Stomach (tissue), 9 donors: ENCODE results near the gene RRP15. TPM values are rescaled to one million over a fixed set of nuclear protein-coding genes. Genes with fewer than 3 reads are reported as not detected.

ENCODE experiments used
- DNase-seq, 2 donors: peaks; one replicate each; pipeline versions ENCODE4 v3.0.0 to v3.0.0-alpha.2; 2013 to 2019
- H3K27ac ChIP-seq, 5 donors: fragments of 200-600 bp in 4 of 5; sonication (generic) in 4 of 5; one replicate each; pipeline ENCODE4 v1.5.1; 2013 to 2019; ENCODE audit warnings: mild to moderate bottlenecking in 1 of 5, moderate library complexity in 1 of 5
- H3K27me3 ChIP-seq, 3 donors: fragments of 200-600 bp; sonication (generic); one replicate each; pipeline ENCODE4 v1.5.1; 2017 to 2019; ENCODE audit warnings: mixed run types in 1 of 3
- H3K36me3 ChIP-seq, 4 donors: fragments of 200-600 bp; sonication (generic); 1 replicate in 3 of 4; 2 replicates in 1 of 4; pipeline ENCODE4 v1.5.1; 2016 to 2019
- H3K4me1 ChIP-seq, 4 donors: fragments of 200-600 bp; sonication (generic); one replicate each; pipeline ENCODE4 v1.5.1; 2016 to 2019
- H3K4me3 ChIP-seq, 4 donors: fragments of 200-600 bp; sonication (generic) in 3 of 4; one replicate each; pipeline ENCODE4 v1.5.1; 2016 to 2019; ENCODE audit warnings: mild to moderate bottlenecking in 1 of 4
- H3K9me3 ChIP-seq, 4 donors: fragments of 200-600 bp; sonication (generic); one replicate each; pipeline ENCODE4 v1.5.1; 2016 to 2019
- EP300 ChIP-seq: sonication (generic); formaldehyde crosslinking; IDR thresholded peaks from one replicate; pipeline ENCODE4 v1.6.1; 2017; ENCODE audit warnings: antibody characterized with exemption
- POLR2A ChIP-seq, 4 donors: fragments of 450-650 bp; IDR thresholded peaks; one replicate each; pipeline ENCODE4 v1.6.1; 2016; ENCODE audit warnings: antibody characterized with exemption in 4 of 4, control low read depth in 2 of 4, mild to moderate bottlenecking in 1 of 4, moderate library complexity in 1 of 4
- POLR2AphosphoS5 ChIP-seq, 3 donors: sonication (generic); formaldehyde crosslinking; IDR thresholded peaks; one replicate each; pipeline ENCODE4 v1.6.1; 2016; ENCODE audit warnings: antibody characterized with exemption in 3 of 3
- WGBS, 5 donors: extraction: QIAGEN DNeasy Blood & Tissue Kit in 3 of 5; methylation state at CpG; one replicate each; pipeline versions ENCODE4 v1.1.5 to v1.1.7; 2013 to 2018; 5-methylcytosine and 5-hydroxymethylcytosine counted together
- intact Hi-C: fragments of 100-400 bp; cut with DNase I; formaldehyde crosslinking; loops from one replicate; pipeline ENCODE4 v1.15.1; 2023; ENCODE audit warnings: low total_unique reads
- polyA plus RNA-seq, 3 donors: library from polyadenylated mRNA; stranded (reverse); fragments of 200-250 nt; gene quantifications; one replicate each; pipeline ENCODE4 v1.2.3, GENCODE V29; 2013
- total RNA-seq, 5 donors: library from RNA; depleted of rRNA; stranded (reverse); fragments of >200 nt; gene quantifications; one replicate each; pipeline versions ENCODE4 v1.1.0 to v1.2.3, GENCODE V29; 2014 to 2016
- TF ChIP-seq, protein P1 (sequence below), 7 experiments: fragments of 450-650 bp in 4 of 7; fragments of 200-600 bp in 3 of 7; sonication (generic) in 3 of 7; IDR thresholded peaks; one replicate each; pipeline ENCODE4 v1.5.1; 2016 to 2019; ENCODE audit warnings: antibody characterized with exemption in 7 of 7, control low read depth in 2 of 7, mild to moderate bottlenecking in 1 of 7
- donor health status: healthy with polysubstance abuse.
- donor health status: Bipolar disorder and iron deficiency.
- donor health status: healthy.

RRP15 gene
- total and polyA plus RNA-seq, 8 donors, result 2.6 to 70.1 (median 8.9) TPM

DNA sequence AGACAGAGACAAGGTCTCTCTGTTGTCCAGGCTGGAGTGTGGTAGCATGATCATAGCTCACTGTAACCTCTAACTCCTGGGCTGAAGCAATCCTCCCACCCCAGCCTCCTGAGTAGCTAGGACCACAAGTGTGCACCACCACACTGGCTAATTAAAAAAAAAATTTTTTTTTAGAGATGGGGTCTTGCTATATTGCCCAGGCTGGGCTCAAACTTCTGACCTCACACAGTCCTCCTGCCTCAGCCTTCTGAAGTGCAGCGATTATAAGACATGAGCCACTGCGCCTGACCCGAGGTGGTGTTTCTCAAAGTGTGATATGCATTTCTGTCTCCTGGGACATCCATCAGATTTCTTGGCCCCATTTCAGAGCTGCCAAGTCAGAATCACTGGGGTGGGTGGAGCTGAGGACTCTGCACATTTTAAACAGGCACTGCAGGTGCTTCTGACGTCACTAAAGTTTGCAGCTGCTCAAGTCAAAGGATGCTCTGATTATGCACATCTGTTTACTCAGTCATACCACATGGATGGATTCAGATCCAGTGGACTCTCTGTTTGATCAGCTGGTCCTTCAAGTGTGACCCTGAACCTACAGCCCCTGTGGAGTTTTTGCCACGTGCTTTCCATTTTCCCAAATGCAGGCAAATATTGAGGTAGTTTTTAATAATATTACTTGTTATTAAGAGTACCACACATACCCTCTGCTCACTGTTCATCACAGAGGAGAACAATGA lies 81.4 kb downstream of the RRP15 start:
- Histone ChIP-seq H3K4me3 (no peak overlapping the region), H3K9me3 (no peaks in the 10 kb centered on the region), H3K27me3 (no peaks in the 10 kb centered on the region), H3K36me3 (no peaks in the 10 kb centered on the region), H3K4me1 (peaks cover 25 to 63% (median 37%) of the 10 kb centered on the region in 4 donors), H3K27ac (peak overlapping the region in 2 of 5 donors; percentile 36 to 52)
- intact Hi-C loops, result no loop called here
- TF ChIP-seq, protein P1, sequence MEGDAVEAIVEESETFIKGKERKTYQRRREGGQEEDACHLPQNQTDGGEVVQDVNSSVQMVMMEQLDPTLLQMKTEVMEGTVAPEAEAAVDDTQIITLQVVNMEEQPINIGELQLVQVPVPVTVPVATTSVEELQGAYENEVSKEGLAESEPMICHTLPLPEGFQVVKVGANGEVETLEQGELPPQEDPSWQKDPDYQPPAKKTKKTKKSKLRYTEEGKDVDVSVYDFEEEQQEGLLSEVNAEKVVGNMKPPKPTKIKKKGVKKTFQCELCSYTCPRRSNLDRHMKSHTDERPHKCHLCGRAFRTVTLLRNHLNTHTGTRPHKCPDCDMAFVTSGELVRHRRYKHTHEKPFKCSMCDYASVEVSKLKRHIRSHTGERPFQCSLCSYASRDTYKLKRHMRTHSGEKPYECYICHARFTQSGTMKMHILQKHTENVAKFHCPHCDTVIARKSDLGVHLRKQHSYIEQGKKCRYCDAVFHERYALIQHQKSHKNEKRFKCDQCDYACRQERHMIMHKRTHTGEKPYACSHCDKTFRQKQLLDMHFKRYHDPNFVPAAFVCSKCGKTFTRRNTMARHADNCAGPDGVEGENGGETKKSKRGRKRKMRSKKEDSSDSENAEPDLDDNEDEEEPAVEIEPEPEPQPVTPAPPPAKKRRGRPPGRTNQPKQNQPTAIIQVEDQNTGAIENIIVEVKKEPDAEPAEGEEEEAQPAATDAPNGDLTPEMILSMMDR (IDR thresholded peaks at IDR 0.05), result no peak
- TF ChIP-seq POLR2AphosphoS5 (IDR thresholded peaks at IDR 0.05), result no peak
- no peak for TF ChIP-seq EP300
- TF ChIP-seq POLR2A (IDR thresholded peaks at IDR 0.05), result no peak
- WGBS, 5 donors, result 54 to 74% (median 67%) methylated on average over 5 of the region's 5 CpGs
- DNase-seq, result no peak

DNA sequence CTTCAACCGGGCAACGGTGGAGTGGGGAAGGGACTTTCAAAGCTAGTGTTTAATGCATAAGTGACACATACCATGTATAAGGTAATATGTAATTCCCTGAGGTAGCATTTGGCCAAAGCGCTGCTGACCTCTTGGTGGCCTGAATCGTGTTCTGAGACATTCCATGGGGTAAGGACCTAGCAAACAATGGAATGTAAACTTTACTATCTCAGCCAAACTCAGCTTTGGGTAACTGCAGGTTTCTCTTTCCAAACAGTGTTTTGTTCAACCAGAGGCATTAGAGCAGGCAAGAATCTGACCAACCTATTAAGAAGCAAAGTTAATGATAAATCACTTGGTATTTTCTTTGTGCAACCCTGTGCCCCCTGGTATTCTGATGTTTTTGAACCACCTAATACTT lies 82.0 kb downstream of the RRP15 start:
- Histone ChIP-seq H3K27ac (peak overlapping the region in 2 of 5 donors; percentile 3 to 29), H3K27me3 (no peaks in the 10 kb centered on the region), H3K4me3 (no peak overlapping the region), H3K36me3 (no peaks in the 10 kb centered on the region), H3K4me1 (peaks cover 25 to 69% (median 43%) of the 10 kb centered on the region in 4 donors), H3K9me3 (no peaks in the 10 kb centered on the region)
- TF ChIP-seq, protein P1 (IDR thresholded peaks at IDR 0.05), result no peak
- TF ChIP-seq POLR2AphosphoS5 (IDR thresholded peaks at IDR 0.05) (peak in 1 of 3 donors; percentile 29), POLR2A (IDR thresholded peaks at IDR 0.05) (no peak), EP300 (no peak)
- intact Hi-C loops, result no loop called here
- no peak for DNase-seq
- WGBS, 5 donors, result 16 to 50% (median 25%) methylated on average over 4 of the region's 4 CpGs

DNA sequence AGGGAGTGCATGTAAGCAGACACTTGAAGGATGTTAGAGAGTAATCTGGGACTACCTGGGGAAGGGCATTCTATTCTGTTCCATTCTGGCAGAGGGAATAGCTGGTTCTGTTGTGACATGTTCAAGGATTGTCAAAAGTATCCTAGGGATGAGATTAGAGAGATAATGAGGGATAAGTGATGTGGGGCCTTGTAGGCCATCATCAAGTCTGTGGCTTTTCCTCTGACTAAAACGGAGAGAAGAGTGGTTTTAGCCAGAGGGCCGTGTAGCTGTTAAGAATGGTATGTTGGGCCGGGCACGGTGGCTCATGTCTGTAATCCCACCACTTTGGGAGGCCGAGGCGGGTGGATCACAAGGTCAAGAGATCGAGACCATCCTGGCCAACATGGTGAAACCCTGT lies 83.6 kb downstream of the RRP15 start:
- Histone ChIP-seq H3K4me1 (peaks cover 25 to 71% (median 45%) of the 10 kb centered on the region in 4 donors), H3K27me3 (no peaks in the 10 kb centered on the region)
- no peak for DNase-seq

DNA sequence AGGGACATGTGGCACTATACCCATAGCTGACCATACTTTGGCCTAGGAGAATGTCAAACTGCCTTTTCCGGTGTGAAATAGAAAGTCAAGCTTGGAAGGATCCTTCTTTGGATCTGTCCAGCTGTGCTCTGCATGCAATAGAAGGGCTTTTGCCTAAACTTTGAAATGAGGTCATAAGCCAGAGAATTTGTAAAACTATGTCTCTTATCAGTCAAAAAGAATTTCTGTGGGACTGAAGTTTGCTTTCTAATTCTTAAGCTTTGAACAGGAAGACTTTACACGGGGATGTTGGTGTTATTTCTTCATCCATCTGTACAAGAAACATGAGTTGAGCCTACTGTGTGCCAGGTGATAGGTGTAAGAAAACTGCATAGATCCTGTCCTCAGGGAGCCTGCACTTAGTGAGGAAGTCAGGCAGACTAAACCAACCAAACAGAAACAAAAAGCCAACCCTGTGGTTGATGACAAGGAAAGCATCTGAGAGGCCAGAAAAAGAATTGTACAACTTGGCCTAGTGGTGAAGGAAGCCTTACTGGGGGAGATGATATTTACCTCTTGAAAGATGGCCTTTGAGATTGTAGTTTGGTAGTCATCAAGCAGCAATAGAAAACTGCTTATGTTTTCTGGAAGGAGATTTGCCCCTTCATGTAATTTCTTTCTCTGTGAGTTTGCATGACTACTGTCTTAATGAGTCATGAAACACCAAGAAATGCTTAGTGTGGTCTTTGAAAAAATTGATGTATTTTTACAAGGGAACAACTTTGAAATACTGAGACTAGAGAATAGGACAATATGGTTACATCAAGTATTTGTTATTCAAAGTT lies 84.8 kb downstream of the RRP15 start:
- Histone ChIP-seq H3K27ac (peak overlapping the region in 2 of 5 donors; percentile 40 to 53), H3K4me3 (no peak overlapping the region), H3K9me3 (no peaks in the 10 kb centered on the region), H3K4me1 (peaks cover 19 to 70% (median 44%) of the 10 kb centered on the region in 4 donors), H3K36me3 (no peaks in the 10 kb centered on the region), H3K27me3 (no peaks in the 10 kb centered on the region)
- 52 to 70% (median 57%) methylated on average over 2 of the region's 2 CpGs for WGBS, 5 donors
- no peak for TF ChIP-seq POLR2AphosphoS5 (IDR thresholded peaks at IDR 0.05)
- TF ChIP-seq EP300, result no peak
- TF ChIP-seq POLR2A (IDR thresholded peaks at IDR 0.05), result no peak
- TF ChIP-seq, protein P1 (IDR thresholded peaks at IDR 0.05), result no peak
- intact Hi-C loops, result no loop called here
- no peak for DNase-seq

More for the DNA sequence above, 83.6 kb downstream of the RRP15 start:
- no peaks in the 10 kb centered on the region for H3K9me3 ChIP-seq
- H3K36me3 ChIP-seq, result no peaks in the 10 kb centered on the region
- TF ChIP-seq, protein P1 (IDR thresholded peaks at IDR 0.05), result no peak
- TF ChIP-seq POLR2A (IDR thresholded peaks at IDR 0.05), result no peak
- no peak for TF ChIP-seq POLR2AphosphoS5 (IDR thresholded peaks at IDR 0.05)
- no peak for TF ChIP-seq EP300
- 92 to 96% (median 94%) methylated on average over 7 of the region's 7 CpGs for WGBS, 5 donors
- intact Hi-C loops, result no loop called here
- H3K27ac ChIP-seq, result no peak overlapping the region
- H3K4me3 ChIP-seq, result no peak overlapping the region
